ENCODE data around the gene LAMC3. TPM values are rescaled to one million over a fixed set of nuclear protein-coding genes. Genes with fewer than 3 reads are reported as not detected.

LAMC3 gene
- polyA plus RNA-seq, 1 of the 3 experiments (the other 2 are of a cell fraction) = 0.07 TPM

DNA sequence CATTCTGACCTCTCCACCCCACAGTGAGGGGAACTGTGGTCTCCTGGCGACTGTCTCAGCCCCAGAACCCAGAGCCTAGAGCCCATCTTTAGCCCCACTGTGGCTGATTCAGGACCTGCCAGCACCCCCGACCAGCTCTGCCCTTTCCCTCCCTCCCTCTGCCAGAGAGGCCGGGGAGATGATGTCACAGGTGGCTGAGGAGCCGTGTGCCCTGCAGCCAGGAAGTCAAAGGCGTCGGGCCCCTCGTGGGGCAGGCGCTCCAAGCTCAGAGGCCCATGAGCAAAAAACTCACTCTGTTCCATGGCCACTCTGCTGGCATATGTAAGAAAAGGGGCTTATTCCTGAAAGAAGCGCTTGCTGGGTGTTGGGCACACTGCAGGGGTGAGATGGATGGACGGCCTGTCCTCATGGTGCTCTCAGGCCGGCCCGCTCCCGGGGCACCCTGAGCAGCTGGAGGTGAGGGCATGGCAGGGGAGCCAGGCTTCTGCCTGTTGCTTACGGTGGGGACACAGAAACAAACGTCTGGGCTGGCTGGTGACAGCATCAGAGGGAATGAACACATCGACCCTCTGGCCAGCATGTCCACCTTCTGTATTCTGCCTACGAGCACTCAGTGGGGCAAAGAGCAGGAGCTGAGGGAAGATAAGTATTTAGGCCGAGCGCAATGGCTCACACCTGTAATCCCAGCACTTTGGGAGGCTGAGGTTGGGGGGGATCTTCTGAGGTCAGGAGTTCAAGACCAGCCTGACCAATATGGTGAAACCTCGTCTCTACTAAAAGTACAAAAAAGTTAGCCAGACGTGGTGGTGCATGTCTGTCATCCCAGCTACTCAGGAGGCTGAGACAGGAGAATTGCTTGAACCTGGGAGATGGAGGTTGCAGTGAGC lies 41.1 kb downstream of the LAMC3 start:
- POLR2A ChIA-PET = no interaction called here
- Histone ChIP-seq H3K9me2 (no peaks in the 10 kb centered on the region), H4K20me1 (ENCODE audit: insufficient read depth) (no peaks in the 10 kb centered on the region), H3F3A (replicated peaks; ENCODE audit: insufficient read depth) (no peaks in the 10 kb centered on the region), H3K9ac (no peak overlapping the region), H3K4me1 (ENCODE audit: control insufficient read depth in 1 of 2, insufficient read depth in 2 of 2, low read depth in 1 of 2, low read length in 1 of 2) (no peaks in the 10 kb centered on the region; a peak in 1 of 4 replicates), H3K4me2 (no peak overlapping the region), H3K27ac (ENCODE audit: low read depth in 2 of 2, low read length in 1 of 2) (no peak overlapping the region), H3K27me3 (ENCODE audit: insufficient read depth) (no peaks in the 10 kb centered on the region; the same call in 1 of the 2 replicates), H3K36me3 (replicated peaks in 1 of 2; ENCODE audit: control insufficient read depth in 1 of 2, insufficient read depth in 2 of 2, low read length in 1 of 2) (no peaks in the 10 kb centered on the region), H2AFZ (ENCODE audit: low read depth) (no peak overlapping the region), H3K9me3 (no peaks in the 10 kb centered on the region), H3K4me3 (ENCODE audit: low read depth in 2 of 2, low read length in 1 of 2) (no peak overlapping the region), H3K79me2 (ENCODE audit: insufficient read depth) (no peaks in the 10 kb centered on the region)
- no peak for TF ChIP-seq CHD2 (IDR thresholded peaks at IDR 0.05; ENCODE audit: low read length, partially characterized antibody)
- no peak for TF ChIP-seq TEAD4 (IDR thresholded peaks at IDR 0.05; ENCODE audit: borderline replicate concordance, insufficient read depth)
- TF ChIP-seq RFX5 (IDR thresholded peaks at IDR 0.05; ENCODE audit: low read length) = no peak
- TF ChIP-seq RAD21 (IDR thresholded peaks at IDR 0.05; ENCODE audit: low read length) = no peak
- TF ChIP-seq, protein P1, sequence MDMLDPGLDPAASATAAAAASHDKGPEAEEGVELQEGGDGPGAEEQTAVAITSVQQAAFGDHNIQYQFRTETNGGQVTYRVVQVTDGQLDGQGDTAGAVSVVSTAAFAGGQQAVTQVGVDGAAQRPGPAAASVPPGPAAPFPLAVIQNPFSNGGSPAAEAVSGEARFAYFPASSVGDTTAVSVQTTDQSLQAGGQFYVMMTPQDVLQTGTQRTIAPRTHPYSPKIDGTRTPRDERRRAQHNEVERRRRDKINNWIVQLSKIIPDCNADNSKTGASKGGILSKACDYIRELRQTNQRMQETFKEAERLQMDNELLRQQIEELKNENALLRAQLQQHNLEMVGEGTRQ (IDR thresholded peaks at IDR 0.05; ENCODE audit: borderline replicate concordance, low read depth, low read length) = no peak
- TF ChIP-seq JUND (IDR thresholded peaks at IDR 0.05) = no peak
- CTCF ChIA-PET = interaction anchor here (0.6 to 5.8 kb wide), 7 partner anchors 7 to 1116 kb away, joined by 3 to 116 read pairs (median 3); no protein-coding TSS in a partner anchor
- 68% methylated on average over 11 of the region's 21 CpGs for WGBS (ENCODE audit: low lambda C conversion rate)
- DNase-seq = no peak

DNA sequence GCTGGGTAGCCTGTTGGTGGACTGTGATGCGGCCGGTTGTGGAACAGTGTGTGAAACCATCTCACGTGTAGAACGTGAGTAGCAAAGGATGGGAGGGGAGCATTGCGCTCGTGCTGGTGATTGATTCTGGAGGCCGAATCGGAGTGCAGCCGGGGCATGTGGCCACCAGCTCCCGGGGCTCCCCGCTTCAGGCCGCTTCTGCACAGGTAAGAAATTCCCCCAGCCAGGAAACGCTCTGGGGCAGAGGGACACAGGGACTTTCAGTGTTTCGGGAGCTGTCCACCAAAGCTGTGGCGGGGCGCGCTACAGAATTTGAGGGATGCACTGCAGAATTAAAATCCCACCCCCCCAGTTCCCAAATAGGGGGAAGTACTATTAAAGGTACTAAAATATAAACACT lies 41.9 kb downstream of the LAMC3 start:
- Histone ChIP-seq H4K20me1 (ENCODE audit: insufficient read depth) (no peaks in the 10 kb centered on the region), H3K9me3 (no peaks in the 10 kb centered on the region), H3F3A (replicated peaks; ENCODE audit: insufficient read depth) (no peaks in the 10 kb centered on the region), H3K27ac (ENCODE audit: low read depth in 2 of 2, low read length in 1 of 2) (no peak overlapping the region), H3K4me1 (ENCODE audit: control insufficient read depth in 1 of 2, insufficient read depth in 2 of 2, low read depth in 1 of 2, low read length in 1 of 2) (no peaks in the 10 kb centered on the region; a peak in 1 of 4 replicates), H3K4me3 (ENCODE audit: low read depth in 2 of 2, low read length in 1 of 2) (no peak overlapping the region), H3K79me2 (ENCODE audit: insufficient read depth) (no peaks in the 10 kb centered on the region), H3K9me2 (no peaks in the 10 kb centered on the region), H3K36me3 (replicated peaks in 1 of 2; ENCODE audit: control insufficient read depth in 1 of 2, insufficient read depth in 2 of 2, low read length in 1 of 2) (no peaks in the 10 kb centered on the region), H2AFZ (ENCODE audit: low read depth) (no peak overlapping the region), H3K27me3 (ENCODE audit: insufficient read depth) (no peaks in the 10 kb centered on the region; the same call in 1 of the 2 replicates), H3K4me2 (no peak overlapping the region), H3K9ac (no peak overlapping the region)
- ChIA-PET POLR2A (no interaction called here), CTCF (interaction anchor here (0.6 to 5.8 kb wide), 5 partner anchors 12 to 1115 kb away, joined by 3 to 116 read pairs (median 7); no protein-coding TSS in a partner anchor)
- 85% methylated on average over 17 of the region's 17 CpGs for WGBS (ENCODE audit: low lambda C conversion rate)
- no peak for DNase-seq
- TF ChIP-seq GATA2 (CRISPR knock-in tag; IDR thresholded peaks at IDR 0.05) = no peak
- TF ChIP-seq TCF12 (IDR thresholded peaks at IDR 0.05) = no peak
- no peak for TF ChIP-seq FOXJ3 (CRISPR knock-in tag; IDR thresholded peaks at IDR 0.05)
- TF ChIP-seq, protein P2, sequence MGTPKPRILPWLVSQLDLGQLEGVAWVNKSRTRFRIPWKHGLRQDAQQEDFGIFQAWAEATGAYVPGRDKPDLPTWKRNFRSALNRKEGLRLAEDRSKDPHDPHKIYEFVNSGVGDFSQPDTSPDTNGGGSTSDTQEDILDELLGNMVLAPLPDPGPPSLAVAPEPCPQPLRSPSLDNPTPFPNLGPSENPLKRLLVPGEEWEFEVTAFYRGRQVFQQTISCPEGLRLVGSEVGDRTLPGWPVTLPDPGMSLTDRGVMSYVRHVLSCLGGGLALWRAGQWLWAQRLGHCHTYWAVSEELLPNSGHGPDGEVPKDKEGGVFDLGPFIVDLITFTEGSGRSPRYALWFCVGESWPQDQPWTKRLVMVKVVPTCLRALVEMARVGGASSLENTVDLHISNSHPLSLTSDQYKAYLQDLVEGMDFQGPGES (IDR thresholded peaks at IDR 0.05; ENCODE audit: low read depth, low read length) = no peak
- TF ChIP-seq GABPA (IDR thresholded peaks at IDR 0.05; ENCODE audit: low read depth) = no peak
- TF ChIP-seq ELF1 (IDR thresholded peaks at IDR 0.05) = no peak
- TF ChIP-seq, protein P3, sequence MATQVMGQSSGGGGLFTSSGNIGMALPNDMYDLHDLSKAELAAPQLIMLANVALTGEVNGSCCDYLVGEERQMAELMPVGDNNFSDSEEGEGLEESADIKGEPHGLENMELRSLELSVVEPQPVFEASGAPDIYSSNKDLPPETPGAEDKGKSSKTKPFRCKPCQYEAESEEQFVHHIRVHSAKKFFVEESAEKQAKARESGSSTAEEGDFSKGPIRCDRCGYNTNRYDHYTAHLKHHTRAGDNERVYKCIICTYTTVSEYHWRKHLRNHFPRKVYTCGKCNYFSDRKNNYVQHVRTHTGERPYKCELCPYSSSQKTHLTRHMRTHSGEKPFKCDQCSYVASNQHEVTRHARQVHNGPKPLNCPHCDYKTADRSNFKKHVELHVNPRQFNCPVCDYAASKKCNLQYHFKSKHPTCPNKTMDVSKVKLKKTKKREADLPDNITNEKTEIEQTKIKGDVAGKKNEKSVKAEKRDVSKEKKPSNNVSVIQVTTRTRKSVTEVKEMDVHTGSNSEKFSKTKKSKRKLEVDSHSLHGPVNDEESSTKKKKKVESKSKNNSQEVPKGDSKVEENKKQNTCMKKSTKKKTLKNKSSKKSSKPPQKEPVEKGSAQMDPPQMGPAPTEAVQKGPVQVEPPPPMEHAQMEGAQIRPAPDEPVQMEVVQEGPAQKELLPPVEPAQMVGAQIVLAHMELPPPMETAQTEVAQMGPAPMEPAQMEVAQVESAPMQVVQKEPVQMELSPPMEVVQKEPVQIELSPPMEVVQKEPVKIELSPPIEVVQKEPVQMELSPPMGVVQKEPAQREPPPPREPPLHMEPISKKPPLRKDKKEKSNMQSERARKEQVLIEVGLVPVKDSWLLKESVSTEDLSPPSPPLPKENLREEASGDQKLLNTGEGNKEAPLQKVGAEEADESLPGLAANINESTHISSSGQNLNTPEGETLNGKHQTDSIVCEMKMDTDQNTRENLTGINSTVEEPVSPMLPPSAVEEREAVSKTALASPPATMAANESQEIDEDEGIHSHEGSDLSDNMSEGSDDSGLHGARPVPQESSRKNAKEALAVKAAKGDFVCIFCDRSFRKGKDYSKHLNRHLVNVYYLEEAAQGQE (IDR thresholded peaks at IDR 0.05; ENCODE audit: low read depth, low read length) = no peak
- no peak for TF ChIP-seq EP300 (IDR thresholded peaks at IDR 0.05; ENCODE audit: borderline replicate concordance in 1 of 2, low read depth in 1 of 2, low read length in 1 of 2)
- TF ChIP-seq MEF2A (IDR thresholded peaks at IDR 0.05; ENCODE audit: borderline replicate concordance, low read depth) = no peak
- TF ChIP-seq, protein P1 (IDR thresholded peaks at IDR 0.05; ENCODE audit: borderline replicate concordance, low read depth, low read length) = no peak
- no peak for TF ChIP-seq EZH2phosphoT487 (IDR thresholded peaks at IDR 0.05; ENCODE audit: borderline replicate concordance, low read depth)
- TF ChIP-seq FOXM1 (IDR thresholded peaks at IDR 0.05; ENCODE audit: low read depth) = no peak
- no peak for TF ChIP-seq TAF1 (IDR thresholded peaks at IDR 0.05; ENCODE audit: borderline replicate concordance, low read depth, low read length)
- TF ChIP-seq YY1 (IDR thresholded peaks at IDR 0.05; ENCODE audit: low read depth) = no peak
- TF ChIP-seq MXI1 (IDR thresholded peaks at IDR 0.05; ENCODE audit: low read depth, low read length) = no peak
- TF ChIP-seq RFX5 (IDR thresholded peaks at IDR 0.05; ENCODE audit: low read length) = no peak
- no peak for TF ChIP-seq SIN3A (IDR thresholded peaks at IDR 0.05; ENCODE audit: borderline replicate concordance, low read depth, low read length)

Measured in SK-N-SH (cell line).